ENCODE results near the gene KLHDC7B.

Gene KLHDC7B

GRCh38 chr22:50581031-50581949, 35.6 kb downstream of the KLHDC7B start:
- no peak for TF ChIP-seq CTCF (IDR thresholded peaks at IDR 0.05; ENCODE audit: low read depth, low read length, missing control alignments)
- no peak for DNase-seq (ENCODE audit: low read depth)
- peak overlapping the region; percentile 95 for H3K4me3 ChIP-seq (ENCODE audit: low read depth, low read length)

- TF ChIP-seq CTCF (IDR thresholded peaks at IDR 0.05; ENCODE audit: low read depth, low read length, missing control alignments): no peak
- H3K4me3 ChIP-seq (ENCODE audit: low read depth, low read length): peak overlapping the region; percentile 95
- no peak for DNase-seq (ENCODE audit: low read depth)
These were observed 36.3 kb downstream of the KLHDC7B start for GRCh38 chr22:50581950-50582492.

- TF ChIP-seq CTCF (IDR thresholded peaks at IDR 0.05; ENCODE audit: low read depth, low read length, missing control alignments): no peak
- peak within 1 kb of the TSS; percentile 95 for H3K4me3 ChIP-seq (ENCODE audit: low read depth, low read length)
- peak; percentile 88 for DNase-seq (ENCODE audit: low read depth)
These were observed 37.0 kb downstream of the KLHDC7B start, which contains the start of gene CHKB for GRCh38 chr22:50582493-50583293. Gene CHKB, minus strand, starts transcription at chr22:50582849. Its CDS starts 68 bp downstream, at chr22:50582781.

GRCh38 chr22:50583294-50583861, 37.7 kb downstream of the KLHDC7B start:
- DNase-seq (ENCODE audit: low read depth): no peak
- no peak for TF ChIP-seq CTCF (IDR thresholded peaks at IDR 0.05; ENCODE audit: low read depth, low read length, missing control alignments)
- H3K4me3 ChIP-seq (ENCODE audit: low read depth, low read length): peak overlapping the region; percentile 95

- no peak for DNase-seq (ENCODE audit: low read depth)
- no peak for TF ChIP-seq CTCF (IDR thresholded peaks at IDR 0.05; ENCODE audit: low read depth, low read length, missing control alignments)
- no peak overlapping the region for H3K4me3 ChIP-seq (ENCODE audit: low read depth, low read length)
These were observed 38.7 kb downstream of the KLHDC7B start for GRCh38 chr22:50584106-50585096.
